Rectal smooth muscle tissue (tissue), 1 donor: Measurements from ENCODE around the gene SLC22A17.
"Not testable (repeated sequence)": the region's sequence is repeated elsewhere in the genome, so short reads cannot be mapped to it uniquely, and the experiment has no call there.

Source experiments
- H3K27ac ChIP-seq: one replicate; pipeline ENCODE4 v1.7.0; 2013; ENCODE audit warnings: low read depth, low read length, inconsistent platforms
- H3K27me3 ChIP-seq: one replicate; pipeline ENCODE4 v1.7.0; 2013; ENCODE audit warnings: low read length; ENCODE audit not compliant: control insufficient read depth, insufficient read depth
- H3K36me3 ChIP-seq: one replicate; pipeline ENCODE4 v1.7.0; 2013; ENCODE audit warnings: low read length; ENCODE audit not compliant: control insufficient read depth, insufficient read depth
- H3K4me1 ChIP-seq: one replicate; pipeline ENCODE4 v1.7.0; 2013; ENCODE audit warnings: low read length; ENCODE audit not compliant: control insufficient read depth, insufficient read depth
- H3K4me3 ChIP-seq: one replicate; pipeline ENCODE4 v1.7.0; 2013; ENCODE audit warnings: low read length
- H3K9ac ChIP-seq: one replicate; pipeline ENCODE4 v1.7.0; 2013; ENCODE audit warnings: low read length

Gene SLC22A17

DNA sequence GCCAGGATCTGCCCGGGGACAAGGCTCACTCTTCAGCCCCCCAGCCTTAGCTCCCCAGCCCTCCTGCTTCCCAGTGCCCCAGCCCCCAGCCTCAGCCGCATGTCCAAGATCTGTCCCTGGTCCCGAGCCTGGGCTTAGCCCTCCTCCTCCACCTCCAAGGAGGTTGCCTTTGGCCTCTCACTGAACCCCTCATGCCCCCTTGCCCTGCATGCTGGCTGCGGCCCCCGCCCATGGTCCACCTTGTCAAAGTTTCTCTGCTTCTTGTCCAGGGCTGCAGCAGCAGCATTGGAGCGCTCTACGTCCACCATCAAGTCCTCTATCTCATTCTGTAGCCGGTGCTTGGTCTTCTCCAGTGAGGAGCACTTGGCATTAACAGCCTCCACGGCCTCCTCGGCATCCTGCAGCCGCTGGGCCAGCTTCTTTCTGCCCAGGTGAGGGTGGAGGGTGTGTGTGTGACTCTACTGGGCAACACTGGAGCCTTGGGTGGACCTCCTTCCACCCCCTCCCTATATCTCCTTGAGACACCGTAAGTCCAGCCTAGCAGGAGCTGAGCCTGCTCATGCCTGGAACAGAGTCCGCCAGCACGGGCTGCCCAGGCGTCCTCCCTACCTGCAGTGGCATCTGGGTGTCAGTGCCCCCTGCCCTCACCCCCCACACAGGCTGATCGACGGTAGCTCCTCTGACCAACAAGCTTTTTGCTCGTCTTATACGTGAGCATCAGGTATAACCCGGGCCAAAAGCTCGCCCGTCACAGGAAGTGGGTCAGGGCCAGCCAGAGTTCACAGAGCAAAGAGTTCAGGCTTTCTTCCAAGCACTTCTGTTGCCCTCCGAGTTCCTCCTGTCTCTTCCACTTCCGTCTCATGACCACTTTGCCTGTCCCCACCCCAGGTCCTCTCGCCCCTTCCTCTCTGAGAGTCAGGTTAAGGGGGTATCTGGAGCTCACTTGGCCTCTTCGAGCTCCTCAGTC, 35.5 kb upstream of the SLC22A17 start:
- Histone ChIP-seq H3K4me3 (no peak overlapping the region), H3K4me1 (no peaks in the 10 kb centered on the region), H3K36me3 (no peaks in the 10 kb centered on the region), H3K27me3 (no peaks in the 10 kb centered on the region), H3K9ac (no peak overlapping the region), H3K27ac (no peak overlapping the region)

- Histone ChIP-seq H3K27me3 (no peaks in the 10 kb centered on the region), H3K4me1 (no peaks in the 10 kb centered on the region), H3K9ac (no peak overlapping the region), H3K36me3 (no peaks in the 10 kb centered on the region), H3K4me3 (no peak overlapping the region), H3K27ac (no peak overlapping the region)
These were observed 34.3 kb upstream of the SLC22A17 start for GRCh38 chr14:23386999-23387398.

DNA sequence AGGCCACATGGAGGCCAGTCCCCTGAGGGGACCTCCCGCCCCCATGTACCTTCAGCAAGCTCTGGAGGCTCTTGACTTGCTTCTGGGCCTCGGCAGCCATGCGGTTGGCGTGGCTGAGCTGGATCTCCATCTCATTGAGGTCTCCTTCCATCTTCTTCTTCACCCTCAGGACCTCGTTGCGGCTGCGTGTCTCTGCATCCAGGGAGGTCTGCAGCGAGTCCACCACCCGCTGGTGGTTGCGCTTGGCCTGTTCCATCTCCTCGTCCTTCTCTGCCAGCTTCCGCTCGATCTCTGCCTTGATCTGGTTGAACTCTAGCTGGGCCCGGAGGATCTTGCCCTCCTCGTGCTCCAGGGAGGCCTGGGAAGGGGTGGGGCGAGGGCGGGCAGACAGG, 33.6 kb upstream of the SLC22A17 start:
- H3K9ac ChIP-seq, H3K4me1 ChIP-seq, H3K27me3 ChIP-seq, H3K36me3 ChIP-seq, H3K4me3 ChIP-seq, H3K27ac ChIP-seq: not testable (repeated sequence)

DNA sequence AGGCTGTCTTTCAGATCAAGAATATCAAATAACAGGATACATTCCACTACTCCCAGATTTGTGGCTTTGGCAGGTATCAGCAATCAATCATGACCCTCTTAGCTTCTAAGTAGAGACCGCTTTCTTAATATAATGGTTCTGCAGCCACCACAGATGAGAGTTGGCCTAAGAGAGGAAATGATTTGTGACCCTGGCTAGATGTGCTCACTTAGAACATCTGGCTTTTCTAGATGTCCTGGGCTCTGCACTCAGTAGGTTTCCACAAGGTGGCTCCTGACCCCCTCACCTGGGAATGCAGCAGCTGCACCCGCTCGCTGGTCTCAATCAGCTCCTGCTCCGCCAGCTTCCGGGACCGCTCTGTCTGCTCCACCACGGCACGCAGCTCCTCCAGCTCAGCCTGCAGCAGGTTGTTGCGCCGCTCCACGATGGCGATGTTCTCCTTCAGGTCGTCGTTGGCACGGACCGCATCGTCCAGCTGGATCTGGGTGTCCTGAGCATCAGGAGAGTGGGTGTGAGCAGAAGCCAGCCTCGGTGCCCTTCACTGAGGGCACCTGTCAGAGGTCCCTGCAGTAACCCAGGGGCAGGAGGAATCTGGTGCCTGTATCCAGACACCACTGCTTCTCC, 33.1 kb upstream of the SLC22A17 start:
- Histone ChIP-seq H3K27ac (no peak overlapping the region), H3K4me1 (no peaks in the 10 kb centered on the region), H3K9ac (no peak overlapping the region), H3K27me3 (no peaks in the 10 kb centered on the region), H3K36me3 (no peaks in the 10 kb centered on the region), H3K4me3 (no peak overlapping the region)

DNA sequence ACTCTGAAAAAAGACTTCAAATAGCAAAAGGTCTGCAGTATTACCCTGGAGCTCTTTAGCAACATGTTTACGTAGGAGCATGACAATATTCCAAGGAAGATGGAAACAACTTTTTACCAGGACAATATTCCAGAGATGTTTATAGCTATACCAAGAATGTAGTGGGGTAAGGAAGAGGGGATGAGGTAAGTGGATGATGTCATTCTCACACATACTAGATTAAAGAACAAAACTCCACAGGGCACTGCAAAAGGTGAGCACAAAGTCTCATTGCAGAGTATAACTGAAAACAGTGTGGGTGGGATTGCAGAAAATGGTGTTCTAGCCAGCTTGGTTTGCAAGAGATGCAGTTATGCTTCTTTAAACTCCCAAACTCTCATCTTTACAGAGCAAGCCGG, 32.6 kb upstream of the SLC22A17 start:
- H3K4me3 ChIP-seq, result no peak overlapping the region
- H3K36me3 ChIP-seq, result no peaks in the 10 kb centered on the region
- H3K9ac ChIP-seq, result no peak overlapping the region
- no peaks in the 10 kb centered on the region for H3K4me1 ChIP-seq
- no peaks in the 10 kb centered on the region for H3K27me3 ChIP-seq
- no peak overlapping the region for H3K27ac ChIP-seq

DNA sequence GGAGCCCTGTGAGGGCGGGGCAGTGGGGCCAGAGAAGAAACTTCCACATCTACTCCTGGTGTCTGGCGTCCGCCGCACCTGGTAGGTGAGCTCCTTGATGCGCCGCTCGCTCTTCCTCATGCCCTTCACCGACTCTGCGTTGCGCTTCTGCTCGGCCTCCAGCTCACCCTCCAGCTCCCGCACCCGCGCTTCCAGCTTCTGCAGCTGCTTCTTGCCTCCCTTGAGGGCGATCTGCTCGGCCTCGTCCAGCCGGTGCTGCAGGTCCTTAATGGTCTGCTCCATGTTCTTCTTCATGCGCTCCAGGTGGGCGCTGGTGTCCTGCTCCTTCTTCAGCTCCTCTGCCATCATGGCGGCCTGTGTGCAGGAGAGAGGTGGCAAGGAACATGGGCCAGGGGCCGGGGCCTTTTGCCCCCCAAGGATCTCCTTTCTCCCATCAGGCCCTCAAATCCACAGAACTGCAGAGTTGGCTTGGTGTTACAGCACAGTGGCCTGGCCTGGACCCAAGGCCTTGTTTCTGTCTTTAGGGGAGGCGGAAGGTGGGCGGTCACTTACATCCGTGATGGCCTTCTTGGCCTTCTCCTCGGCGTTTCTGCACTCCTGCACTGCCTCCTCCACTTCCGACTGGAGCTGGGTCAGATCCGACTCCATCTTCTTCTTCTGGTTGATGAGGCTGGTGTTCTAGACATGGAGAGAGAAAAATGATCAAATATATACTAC, 31.8 kb upstream of the SLC22A17 start:
- H3K9ac ChIP-seq, result no peak overlapping the region
- no peaks in the 10 kb centered on the region for H3K4me1 ChIP-seq
- H3K4me3 ChIP-seq, result no peak overlapping the region
- no peak overlapping the region for H3K27ac ChIP-seq
- no peaks in the 10 kb centered on the region for H3K36me3 ChIP-seq
- H3K27me3 ChIP-seq, result no peaks in the 10 kb centered on the region

- no peaks in the 10 kb centered on the region for H3K36me3 ChIP-seq
These were observed 30.2 kb upstream of the SLC22A17 start for GRCh38 chr14:23382731-23383440.

GRCh38 chr14:23382276-23382675, 29.6 kb upstream of the SLC22A17 start:
- no peak overlapping the region for H3K27ac ChIP-seq
- peaks cover 2% of the 10 kb centered on the region for H3K27me3 ChIP-seq
- H3K4me1 ChIP-seq, result no peaks in the 10 kb centered on the region
- H3K9ac ChIP-seq, result no peak overlapping the region
- no peak overlapping the region for H3K4me3 ChIP-seq
- no peaks in the 10 kb centered on the region for H3K36me3 ChIP-seq

More at GRCh38 chr14:23382731-23383440, 30.2 kb upstream of the SLC22A17 start:
- Histone ChIP-seq H3K4me3 (no peak overlapping the region), H3K4me1 (no peaks in the 10 kb centered on the region), H3K9ac (no peak overlapping the region), H3K27ac (no peak overlapping the region), H3K27me3 (peaks cover 2% of the 10 kb centered on the region)

DNA sequence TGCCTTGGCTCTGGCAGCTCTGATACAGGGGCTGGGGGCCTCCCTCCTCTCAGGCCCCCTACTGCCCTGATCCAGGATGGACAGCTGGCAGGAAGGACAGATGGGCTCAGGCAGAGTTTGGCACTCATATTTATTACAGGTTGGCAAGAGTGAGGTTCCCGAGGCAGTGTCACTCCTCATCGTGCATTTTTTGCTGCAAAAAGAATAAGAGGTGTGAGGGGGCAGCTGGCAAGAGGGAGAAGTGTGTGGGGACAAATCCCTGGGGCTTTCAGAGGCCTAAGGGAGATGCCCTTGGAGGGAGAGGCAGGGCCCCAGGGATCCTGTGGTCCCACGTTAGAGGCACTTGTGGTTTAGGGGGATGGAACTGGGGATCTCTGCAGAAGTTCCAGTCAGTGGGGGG, 29.2 kb upstream of the SLC22A17 start:
- no peak overlapping the region for H3K4me3 ChIP-seq
- H3K27ac ChIP-seq, result no peak overlapping the region
- H3K27me3 ChIP-seq, result peaks cover 2% of the 10 kb centered on the region
- H3K9ac ChIP-seq, result no peak overlapping the region
- no peaks in the 10 kb centered on the region for H3K36me3 ChIP-seq
- H3K4me1 ChIP-seq, result no peaks in the 10 kb centered on the region

DNA sequence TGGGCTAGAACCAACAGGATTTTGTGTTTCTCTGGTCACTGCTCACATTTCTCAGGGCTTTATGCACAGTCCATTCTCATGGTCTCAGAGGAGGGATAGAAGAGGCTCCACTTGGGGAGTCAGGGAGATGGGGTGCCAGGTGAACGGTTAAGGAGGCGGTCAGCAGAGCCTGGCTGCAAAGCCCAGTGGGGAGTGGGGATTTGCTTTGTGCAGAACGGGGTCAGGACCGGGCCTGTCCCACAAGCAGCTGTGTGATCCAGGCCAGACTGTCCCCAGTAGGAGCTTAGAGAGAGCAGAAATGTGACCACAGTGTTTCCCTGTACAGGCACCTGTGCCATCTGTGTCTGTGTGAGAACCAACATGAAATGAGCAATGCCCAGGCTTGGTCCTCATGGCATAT, 28.3 kb upstream of the SLC22A17 start:
- H3K27ac ChIP-seq, result no peak overlapping the region
- no peak overlapping the region for H3K9ac ChIP-seq
- no peak overlapping the region for H3K4me3 ChIP-seq
- H3K4me1 ChIP-seq, result no peaks in the 10 kb centered on the region
- H3K27me3 ChIP-seq, result peaks cover 2% of the 10 kb centered on the region
- H3K36me3 ChIP-seq, result no peaks in the 10 kb centered on the region

- H3K4me3 ChIP-seq, result no peak overlapping the region
These were observed 27.7 kb upstream of the SLC22A17 start for GRCh38 chr14:23380197-23380914.

More at GRCh38 chr14:23380197-23380914, 27.7 kb upstream of the SLC22A17 start:
- no peaks in the 10 kb centered on the region for H3K36me3 ChIP-seq
- no peak overlapping the region for H3K9ac ChIP-seq
- peaks cover 2% of the 10 kb centered on the region for H3K27me3 ChIP-seq
- H3K27ac ChIP-seq, result no peak overlapping the region
- H3K4me1 ChIP-seq, result no peaks in the 10 kb centered on the region
